Heart left ventricle (tissue), 16 donors: Measurements from ENCODE around the gene RYK. TPM values are rescaled to one million over a fixed set of nuclear protein-coding genes. Genes with fewer than 3 reads are reported as not detected.

Experiments used
- ATAC-seq, 4 donors: fragments of 200-7000 bp; cut with Tn5 transposase; one replicate each; pipeline ENCODE4 v1.9.1; 2020 to 2022; ENCODE audit warnings: moderate library complexity in 4 of 4, mild to moderate bottlenecking in 3 of 4, moderate number of reproducible peaks in 1 of 4
- DNase-seq, 5 donors: peaks; one replicate each; pipeline ENCODE4 v3.0.0-alpha.2; 2020
- H3K27ac ChIP-seq, 12 donors: fragments of 200-600 bp; sonication (generic) in 4 of 12; one replicate each; pipeline versions ENCODE4 v1.5.0 to v1.8.0; 2016 to 2022; ENCODE audit warnings: mild to moderate bottlenecking in 2 of 12
- H3K27me3 ChIP-seq, 9 donors: fragments of 200-600 bp; sonication (generic) in 2 of 9; one replicate each; pipeline versions ENCODE4 v1.5.1 to v1.8.0; 2016 to 2022; ENCODE audit warnings: mild to moderate bottlenecking in 3 of 9
- H3K36me3 ChIP-seq, 9 donors: fragments of 200-600 bp; sonication (generic) in 2 of 9; one replicate each; pipeline versions ENCODE4 v1.5.0 to v1.8.0; 2018 to 2022; ENCODE audit warnings: mild to moderate bottlenecking in 2 of 9
- H3K4me1 ChIP-seq, 12 donors: fragments of 200-600 bp; sonication (generic) in 4 of 12; one replicate each; pipeline versions ENCODE4 v1.5.0 to v1.8.0; 2016 to 2022; ENCODE audit warnings: mild to moderate bottlenecking in 3 of 12
- H3K4me3 ChIP-seq, 12 donors: fragments of 200-600 bp; sonication (generic) in 4 of 12; one replicate each; pipeline versions ENCODE4 v1.5.0 to v1.8.0; 2017 to 2022; ENCODE audit warnings: mild to moderate bottlenecking in 9 of 12, moderate library complexity in 4 of 12
- H3K9me3 ChIP-seq, 12 donors: fragments of 200-600 bp; sonication (generic) in 4 of 12; one replicate each; pipeline versions ENCODE4 v1.5.0 to v1.8.0; 2016 to 2022; ENCODE audit warnings: mild to moderate bottlenecking in 1 of 12
- CTCF ChIP-seq, 12 donors: fragments of 200-600 bp; sonication (generic) in 4 of 12; IDR thresholded peaks; one replicate each; pipeline versions ENCODE4 v1.5.0 to v1.8.0; 2018 to 2022; ENCODE audit warnings: antibody characterized with exemption in 12 of 12, mild to moderate bottlenecking in 5 of 12
- POLR2A ChIP-seq, 2 donors: fragments of 450-650 bp; IDR thresholded peaks; one replicate each; pipeline ENCODE4 v1.6.1; 2017; ENCODE audit warnings: antibody characterized with exemption in 2 of 2, mild to moderate bottlenecking in 2 of 2, moderate library complexity in 2 of 2
- WGBS, 4 donors: extraction: QIAGEN DNeasy Blood & Tissue Kit in 2 of 4; methylation state at CpG; one replicate each; pipeline versions ENCODE4 v1.1.5 to v1.1.7; 2013 to 2018; 5-methylcytosine and 5-hydroxymethylcytosine counted together
- intact Hi-C, 10 donors: fragments of 100-400 bp; cut with DNase I; formaldehyde crosslinking; loops; one replicate each; pipeline versions ENCODE4 v1.11.1 to v1.14.2; 2022
- polyA plus RNA-seq, 2 donors: library from polyadenylated mRNA; stranded (reverse); fragments of 200-250 nt; gene quantifications; one replicate each; pipeline ENCODE4 v1.2.3, GENCODE V29; 2013
- total RNA-seq, 9 donors: library from RNA; depleted of rRNA in 2 of 9; stranded (reverse); fragments of >200 nt in 2 of 9; fragmentation: NEBNext Ultra II Directional in 3 of 9; extraction: Animal tissue kit (Norgen Biotek cat#: 25700) in 3 of 9; gene quantifications; one replicate each; pipeline versions ENCODE4 v1.1.0 to v1.2.4, GENCODE V29; 2016 to 2023
- donor health status: ischemic (EF 13 %, LVEDD 7.1; RV severe dilation, severe dysfunction).
- donor health status: healthy with polysubstance abuse.
- donor health status: DM: no; HTN: yes; CAD: no.
- donor health status: DM: no; HTN: no; CAD: no.
- donor health status: ischemic (EF 25% LVEDD 6.9; RV normal size, moderate dysfunction).
- donor health status: ischemic (EF 25% LVEDD 5.7; RV mildly dilated, moderate dysfunction).
- donor health status: healthy.
- donor health status: DM: yes; HTN: yes; CAD: no.
- donor health status: ischemic (EF 35%, LVEDD 5.7; RV mildly dilated, moderate dysfunction).
- donor health status: nonischemic (EF 11% LVEDD 7.7; RV severe dilation, severe dysfunction).
- donor health status: DM: yes; HTN: yes; CAD: no.
- donor health status: PGD.
- donor health status: ischemic (EF 29% LVEDD 5.4; RV normal size, mild dysfunction).
- donor health status: nonischemic (EF 23%, LVEDD 6.1; RV moderate dilation, normal function).

RYK gene
- total and polyA plus RNA-seq, 11 donors: 17.3 to 43.7 (median 37.7) TPM

GRCh38 chr3:134155446-134155845 is 95.2 kb downstream of the RYK start:
- no peaks in the 10 kb centered on the region for H3K27me3 ChIP-seq
- intact Hi-C loops: no loop called here
- peaks cover 0 to 94% (median 73%) of the 10 kb centered on the region in 9 donors for H3K36me3 ChIP-seq
- no peaks in the 10 kb centered on the region for H3K9me3 ChIP-seq
- no peak overlapping the region for H3K27ac ChIP-seq
- TF ChIP-seq POLR2A (IDR thresholded peaks at IDR 0.05) (no peak), CTCF (IDR thresholded peaks at IDR 0.05) (no peak)
- ATAC-seq: no peak
- DNase-seq: no peak
- WGBS, 4 donors: 67 to 100% (median 76%) methylated on average over 2 of the region's 2 CpGs
- peaks cover 0 to 5% (median 0%) of the 10 kb centered on the region in 12 donors for H3K4me1 ChIP-seq
- H3K4me3 ChIP-seq: no peak overlapping the region

- peaks cover 0 to 77% (median 59%) of the 10 kb centered on the region in 9 donors for H3K36me3 ChIP-seq
- 95 to 97% (median 97%) methylated on average over 13 of the region's 13 CpGs for WGBS, 4 donors
These were observed 96.9 kb downstream of the RYK start for GRCh38 chr3:134153761-134154160.

GRCh38 chr3:134150476-134150875 is 100.2 kb downstream of the RYK start:
- DNase-seq (no peak), ATAC-seq (peak in 2 of 4 donors; percentile 18 to 49)
- TF ChIP-seq CTCF (IDR thresholded peaks at IDR 0.05): no peak
- TF ChIP-seq POLR2A (IDR thresholded peaks at IDR 0.05): no peak
- intact Hi-C loops: no loop called here
- 44 to 58% (median 50%) methylated on average over 2 of the region's 2 CpGs for WGBS, 4 donors
- no peaks in the 10 kb centered on the region for H3K9me3 ChIP-seq
- peaks cover 0 to 44% (median 31%) of the 10 kb centered on the region in 9 donors for H3K36me3 ChIP-seq
- no peak overlapping the region for H3K4me3 ChIP-seq
- H3K27me3 ChIP-seq: no peaks in the 10 kb centered on the region
- H3K27ac ChIP-seq: peak overlapping the region in 1 of 12 donors; percentile 23
- peaks cover 0 to 19% (median 2%) of the 10 kb centered on the region in 12 donors for H3K4me1 ChIP-seq

More at GRCh38 chr3:134153761-134154160, 96.9 kb downstream of the RYK start:
- no peak for ATAC-seq
- H3K4me3 ChIP-seq: no peak overlapping the region
- H3K27me3 ChIP-seq: no peaks in the 10 kb centered on the region
- intact Hi-C loops: no loop called here
- H3K9me3 ChIP-seq: no peaks in the 10 kb centered on the region
- H3K27ac ChIP-seq: no peak overlapping the region
- no peak for DNase-seq
- H3K4me1 ChIP-seq: peaks cover 0 to 12% (median 2%) of the 10 kb centered on the region in 12 donors
- no peak for TF ChIP-seq POLR2A (IDR thresholded peaks at IDR 0.05)
- no peak for TF ChIP-seq CTCF (IDR thresholded peaks at IDR 0.05)

GRCh38 chr3:134149286-134149685 is 101.4 kb downstream of the RYK start:
- WGBS, 4 donors: 67 to 84% (median 73%) methylated on average over 2 of the region's 2 CpGs
- ATAC-seq (no peak), DNase-seq (no peak)
- H3K27me3 ChIP-seq: no peaks in the 10 kb centered on the region
- intact Hi-C loops: no loop called here
- TF ChIP-seq CTCF (IDR thresholded peaks at IDR 0.05): no peak
- TF ChIP-seq POLR2A (IDR thresholded peaks at IDR 0.05): no peak
- H3K36me3 ChIP-seq: peaks cover 0 to 32% (median 19%) of the 10 kb centered on the region in 9 donors
- H3K9me3 ChIP-seq: no peaks in the 10 kb centered on the region
- no peak overlapping the region for H3K4me3 ChIP-seq
- H3K4me1 ChIP-seq: peaks cover 0 to 31% (median 7%) of the 10 kb centered on the region in 12 donors
- H3K27ac ChIP-seq: no peak overlapping the region
